C1 segment of cervical spinal cord (tissue), 14 donors: ENCODE data around the gene IVD.

ENCODE experiments used
- DNase-seq, 14 donors: peaks; one replicate each; lab custom pipeline; 2025; lab: John Stamatoyannopoulos, UW

Gene IVD

GRCh38 chr15:40372981-40373380, 32.6 kb upstream of the IVD start:
- DNase-seq, result no peak

- DNase-seq, result no peak
Measured at GRCh38 chr15:40377606-40378005, 28.0 kb upstream of the IVD start.

- no peak for DNase-seq
Measured at GRCh38 chr15:40379374-40379773, 26.2 kb upstream of the IVD start.

- no peak for DNase-seq
Measured at GRCh38 chr15:40379853-40380252, 25.7 kb upstream of the IVD start.

GRCh38 chr15:40380636-40381035, 25.0 kb upstream of the IVD start:
- no peak for DNase-seq

- no peak for DNase-seq
Measured at GRCh38 chr15:40381818-40382529, 23.6 kb upstream of the IVD start.

- DNase-seq, result peak in 13 of 14 donors; percentile 41 to 88 (median 79)
Measured at GRCh38 chr15:40382580-40383456, 22.8 kb upstream of the IVD start, which contains the start of gene KNSTRN. Gene KNSTRN, plus strand, starts transcription at chr15:40382721. Its CDS starts 115 bp downstream, at chr15:40382836.

- DNase-seq, result no peak
Measured at GRCh38 chr15:40386480-40386879, 19.1 kb upstream of the IVD start.

GRCh38 chr15:40388941-40389823, 16.4 kb upstream of the IVD start:
- no peak for DNase-seq

GRCh38 chr15:40389824-40390595, 15.6 kb upstream of the IVD start:
- no peak for DNase-seq

- no peak for DNase-seq
Measured at GRCh38 chr15:40392986-40393948, 12.3 kb upstream of the IVD start.

- DNase-seq, result no peak
Measured at GRCh38 chr15:40397688-40398412, 7.7 kb upstream of the IVD start.

GRCh38 chr15:40398413-40398873, 7.2 kb upstream of the IVD start:
- peak in 7 of 14 donors; percentile 5 to 52 (median 22) for DNase-seq

GRCh38 chr15:40399370-40399769, 6.2 kb upstream of the IVD start:
- DNase-seq, result no peak

GRCh38 chr15:40407330-40407990, 1.9 kb downstream of the IVD start:
- peak in 2 of 14 donors; percentile 4 to 48 for DNase-seq

- DNase-seq, result no peak
Measured at GRCh38 chr15:40409366-40409765, 3.8 kb downstream of the IVD start.

- DNase-seq, result no peak
Measured at GRCh38 chr15:40410476-40410875, 4.9 kb downstream of the IVD start.

GRCh38 chr15:40412095-40412759, 6.6 kb downstream of the IVD start:
- no peak for DNase-seq
